LNCAP (cell line): Measurements from ENCODE around the gene IFI27L1.

ENCODE experiments used
- TF ChIP-seq, protein P1 (sequence below): fragments of 450-650 bp; IDR thresholded peaks from 2 replicates; pipeline ENCODE4 v1.5.1; 2017; ENCODE audit warnings: mild to moderate bottlenecking

Gene IFI27L1

GRCh38 chr14:94121485-94121884 is 40.4 kb downstream of the IFI27L1 start:
- TF ChIP-seq, protein P1, sequence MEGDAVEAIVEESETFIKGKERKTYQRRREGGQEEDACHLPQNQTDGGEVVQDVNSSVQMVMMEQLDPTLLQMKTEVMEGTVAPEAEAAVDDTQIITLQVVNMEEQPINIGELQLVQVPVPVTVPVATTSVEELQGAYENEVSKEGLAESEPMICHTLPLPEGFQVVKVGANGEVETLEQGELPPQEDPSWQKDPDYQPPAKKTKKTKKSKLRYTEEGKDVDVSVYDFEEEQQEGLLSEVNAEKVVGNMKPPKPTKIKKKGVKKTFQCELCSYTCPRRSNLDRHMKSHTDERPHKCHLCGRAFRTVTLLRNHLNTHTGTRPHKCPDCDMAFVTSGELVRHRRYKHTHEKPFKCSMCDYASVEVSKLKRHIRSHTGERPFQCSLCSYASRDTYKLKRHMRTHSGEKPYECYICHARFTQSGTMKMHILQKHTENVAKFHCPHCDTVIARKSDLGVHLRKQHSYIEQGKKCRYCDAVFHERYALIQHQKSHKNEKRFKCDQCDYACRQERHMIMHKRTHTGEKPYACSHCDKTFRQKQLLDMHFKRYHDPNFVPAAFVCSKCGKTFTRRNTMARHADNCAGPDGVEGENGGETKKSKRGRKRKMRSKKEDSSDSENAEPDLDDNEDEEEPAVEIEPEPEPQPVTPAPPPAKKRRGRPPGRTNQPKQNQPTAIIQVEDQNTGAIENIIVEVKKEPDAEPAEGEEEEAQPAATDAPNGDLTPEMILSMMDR = no peak

GRCh38 chr14:94122438-94122837 is 41.3 kb downstream of the IFI27L1 start:
- TF ChIP-seq, protein P1 = no peak

GRCh38 chr14:94123296-94123695 is 42.2 kb downstream of the IFI27L1 start:
- TF ChIP-seq, protein P1 = no peak

DNA sequence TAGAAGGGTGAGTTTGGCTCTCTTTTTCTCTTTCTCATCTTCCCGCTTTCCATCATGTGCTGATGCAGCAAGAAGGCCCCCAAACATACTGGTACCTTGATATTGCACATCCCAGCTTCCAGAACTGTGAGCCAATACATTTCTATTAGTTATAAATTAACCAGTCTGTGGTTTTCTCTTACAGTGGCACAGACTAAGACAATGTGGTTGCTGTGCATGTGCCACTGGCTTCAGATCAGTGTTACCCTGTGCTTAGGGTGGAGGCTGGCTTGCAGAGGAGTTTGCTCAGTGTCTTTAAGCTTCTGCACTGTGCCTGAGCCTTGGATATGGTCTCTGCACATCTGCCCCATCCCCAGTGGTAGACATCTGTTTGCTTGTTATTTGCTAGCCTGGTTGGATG is 42.8 kb downstream of the IFI27L1 start:
- TF ChIP-seq, protein P1 = no peak

DNA sequence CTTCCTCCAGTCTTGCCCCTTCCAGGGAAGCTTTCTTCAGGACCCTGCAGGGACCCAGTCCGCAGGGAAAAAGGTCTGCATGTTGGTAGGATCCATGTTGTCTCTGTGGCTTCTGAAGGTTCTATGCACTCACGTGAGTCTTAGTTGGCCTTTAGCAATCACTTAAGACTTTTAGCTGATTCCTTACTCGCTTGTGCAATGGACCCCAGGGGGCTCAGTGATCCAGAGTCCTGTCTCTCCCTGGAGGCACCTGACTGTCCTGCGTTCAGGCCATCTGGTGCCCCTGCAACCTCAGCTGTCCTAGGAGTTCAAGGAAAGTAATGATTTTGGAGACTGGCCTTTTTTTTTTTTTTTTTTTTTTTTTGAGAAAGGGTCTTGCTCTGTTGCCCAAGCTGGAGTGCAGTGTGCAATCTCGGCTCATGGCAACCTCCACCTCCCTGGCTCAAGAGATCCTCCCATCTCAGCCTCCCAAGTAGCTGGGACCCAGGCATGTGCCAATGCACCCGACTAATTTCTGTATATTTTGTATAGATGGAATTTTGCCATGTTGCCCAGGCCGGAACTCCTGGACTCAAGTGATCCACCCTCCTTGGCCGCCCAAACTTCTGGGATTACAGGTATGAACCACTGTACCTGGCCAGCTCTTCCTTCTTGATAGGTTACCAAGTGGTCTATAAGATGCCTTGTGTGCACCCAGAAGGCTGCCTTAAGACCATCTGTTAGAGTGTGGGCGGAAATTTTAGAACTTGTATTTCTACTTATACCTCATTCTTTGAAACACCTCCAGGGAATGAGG is 43.7 kb downstream of the IFI27L1 start:
- TF ChIP-seq, protein P1 = no peak

GRCh38 chr14:94125659-94126418 is 44.7 kb downstream of the IFI27L1 start:
- TF ChIP-seq, protein P1 = no peak

GRCh38 chr14:94126419-94126677 is 45.2 kb downstream of the IFI27L1 start:
- TF ChIP-seq, protein P1 = no peak
